Heart left ventricle (tissue), 13 donors: ENCODE data around the gene FAM89A.

ENCODE experiments used
- CTCF ChIP-seq, 12 donors: fragments of 200-600 bp; sonication (generic) in 4 of 12; IDR thresholded peaks; one replicate each; pipeline versions ENCODE4 v1.5.0 to v1.8.0; 2018 to 2022; ENCODE audit warnings: antibody characterized with exemption in 12 of 12, mild to moderate bottlenecking in 5 of 12
- POLR2A ChIP-seq, 2 donors: fragments of 450-650 bp; IDR thresholded peaks; one replicate each; pipeline ENCODE4 v1.6.1; 2017; ENCODE audit warnings: antibody characterized with exemption in 2 of 2, mild to moderate bottlenecking in 2 of 2, moderate library complexity in 2 of 2
- donor health status: ischemic (EF 13 %, LVEDD 7.1; RV severe dilation, severe dysfunction).
- donor health status: DM: no; HTN: yes; CAD: no.
- donor health status: DM: no; HTN: no; CAD: no.
- donor health status: ischemic (EF 25% LVEDD 6.9; RV normal size, moderate dysfunction).
- donor health status: ischemic (EF 25% LVEDD 5.7; RV mildly dilated, moderate dysfunction).
- donor health status: ischemic (EF 35%, LVEDD 5.7; RV mildly dilated, moderate dysfunction).
- donor health status: nonischemic (EF 11% LVEDD 7.7; RV severe dilation, severe dysfunction).
- donor health status: DM: yes; HTN: yes; CAD: no.
- donor health status: PGD.
- donor health status: ischemic (EF 29% LVEDD 5.4; RV normal size, mild dysfunction).
- donor health status: nonischemic (EF 23%, LVEDD 6.1; RV moderate dilation, normal function).

GRCh38 chr1:231073331-231073730 lies 33.3 kb upstream of the FAM89A start:
- TF ChIP-seq CTCF (IDR thresholded peaks at IDR 0.05) (no peak), POLR2A (IDR thresholded peaks at IDR 0.05) (no peak)
